Upper lobe of right lung (tissue), 1 donor: ENCODE measurements around the gene SOWAHA. TPM values are rescaled to one million over a fixed set of nuclear protein-coding genes. Genes with fewer than 3 reads are reported as not detected.
A peak's percentile ranks its signal among the peaks of the same experiment; 100 is the strongest.

ENCODE experiments used
- ATAC-seq: fragments of 200-7000 bp; cut with Tn5 transposase; one replicate; pipeline ENCODE4 v1.9.1; 2020; ENCODE audit warnings: mild to moderate bottlenecking, moderate library complexity
- DNase-seq: peaks from one replicate; pipeline ENCODE4 v3.0.0-alpha.2; 2020
- H3K27ac ChIP-seq: fragments of 200-600 bp; one replicate; pipeline ENCODE4 v1.8.0; 2022
- H3K27me3 ChIP-seq: fragments of 200-600 bp; one replicate; pipeline ENCODE4 v1.8.0; 2022; ENCODE audit warnings: mild to moderate bottlenecking
- H3K36me3 ChIP-seq: fragments of 200-600 bp; one replicate; pipeline ENCODE4 v1.8.0; 2022
- H3K4me1 ChIP-seq: fragments of 200-600 bp; one replicate; pipeline ENCODE4 v1.8.0; 2022
- H3K4me3 ChIP-seq: fragments of 200-600 bp; one replicate; pipeline ENCODE4 v1.8.0; 2022; ENCODE audit warnings: mild to moderate bottlenecking
- H3K9me3 ChIP-seq: fragments of 200-600 bp; one replicate; pipeline ENCODE4 v1.8.0; 2022
- intact Hi-C: fragments of 100-400 bp; cut with DNase I; formaldehyde crosslinking; loops from one replicate; pipeline ENCODE4 v1.11.0; 2022
- total RNA-seq: library from RNA; stranded (reverse); fragmentation: NEBNext Ultra II Directional; extraction: Animal tissue kit (Norgen Biotek cat#: 25700); gene quantifications from one replicate; pipeline ENCODE4 v1.2.1, GENCODE V29; 2021
- TF ChIP-seq, protein P1 (sequence below): fragments of 200-600 bp; IDR thresholded peaks from one replicate; pipeline ENCODE4 v1.8.0; 2022; ENCODE audit warnings: antibody characterized with exemption
- donor health status: DM: no; HTN: yes; CAD: no; lungs with severe emphysema.

SOWAHA gene
- total RNA-seq, 1 donor from 2014 or later: not detected

DNA sequence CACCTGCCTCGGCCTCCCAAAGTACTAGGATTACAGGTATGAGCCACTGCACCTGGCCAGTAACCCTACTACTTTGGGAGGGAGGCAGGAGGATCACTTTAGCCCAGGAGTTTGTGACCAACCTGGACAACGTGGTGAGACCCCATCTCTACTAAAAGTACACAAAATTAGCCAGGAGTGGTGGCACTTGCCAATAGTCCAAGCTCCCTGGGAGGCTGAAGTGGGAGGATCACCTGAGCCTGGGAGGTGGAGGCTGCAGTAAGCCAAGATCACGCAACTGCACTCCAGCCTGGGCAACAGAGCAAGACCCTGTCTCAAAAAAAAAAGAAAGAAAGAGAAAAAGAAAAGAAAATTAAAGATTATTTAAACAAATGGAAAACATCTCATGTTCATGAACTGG lies 42.9 kb downstream of the SOWAHA start:
- TF ChIP-seq, protein P1, sequence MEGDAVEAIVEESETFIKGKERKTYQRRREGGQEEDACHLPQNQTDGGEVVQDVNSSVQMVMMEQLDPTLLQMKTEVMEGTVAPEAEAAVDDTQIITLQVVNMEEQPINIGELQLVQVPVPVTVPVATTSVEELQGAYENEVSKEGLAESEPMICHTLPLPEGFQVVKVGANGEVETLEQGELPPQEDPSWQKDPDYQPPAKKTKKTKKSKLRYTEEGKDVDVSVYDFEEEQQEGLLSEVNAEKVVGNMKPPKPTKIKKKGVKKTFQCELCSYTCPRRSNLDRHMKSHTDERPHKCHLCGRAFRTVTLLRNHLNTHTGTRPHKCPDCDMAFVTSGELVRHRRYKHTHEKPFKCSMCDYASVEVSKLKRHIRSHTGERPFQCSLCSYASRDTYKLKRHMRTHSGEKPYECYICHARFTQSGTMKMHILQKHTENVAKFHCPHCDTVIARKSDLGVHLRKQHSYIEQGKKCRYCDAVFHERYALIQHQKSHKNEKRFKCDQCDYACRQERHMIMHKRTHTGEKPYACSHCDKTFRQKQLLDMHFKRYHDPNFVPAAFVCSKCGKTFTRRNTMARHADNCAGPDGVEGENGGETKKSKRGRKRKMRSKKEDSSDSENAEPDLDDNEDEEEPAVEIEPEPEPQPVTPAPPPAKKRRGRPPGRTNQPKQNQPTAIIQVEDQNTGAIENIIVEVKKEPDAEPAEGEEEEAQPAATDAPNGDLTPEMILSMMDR: no peak
- no peak overlapping the region for H3K27ac ChIP-seq
- no peaks in the 10 kb centered on the region for H3K36me3 ChIP-seq
- intact Hi-C loops: no loop called here
- ATAC-seq (no peak), DNase-seq (no peak)
- H3K9me3 ChIP-seq: no peaks in the 10 kb centered on the region
- H3K4me1 ChIP-seq: no peaks in the 10 kb centered on the region
- H3K27me3 ChIP-seq: no peaks in the 10 kb centered on the region
- H3K4me3 ChIP-seq: no peak overlapping the region

DNA sequence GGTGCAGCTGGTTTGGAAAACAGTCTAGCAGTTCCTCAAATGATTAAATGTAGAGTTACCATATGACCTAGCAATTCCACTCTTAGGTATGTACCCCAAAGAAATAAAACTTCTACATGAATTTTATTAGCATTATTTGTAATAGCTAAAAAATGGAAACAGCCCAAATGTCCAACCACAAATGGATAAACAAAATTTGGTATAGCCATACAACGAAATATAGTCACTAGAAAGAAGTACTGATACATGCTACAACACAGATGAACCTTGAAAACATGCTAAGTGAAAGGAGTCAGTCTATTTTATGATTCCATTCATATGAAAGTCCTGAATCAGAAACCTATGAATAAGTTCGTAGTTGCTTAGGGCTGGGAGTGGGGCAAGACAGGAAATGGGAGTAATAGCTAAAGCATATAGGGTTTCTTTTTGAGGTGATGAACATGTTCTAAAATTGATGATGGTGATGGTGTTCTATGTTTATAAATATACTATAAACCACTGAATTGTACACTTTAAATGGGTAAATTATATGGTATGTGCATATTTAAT lies 46.9 kb downstream of the SOWAHA start:
- Histone ChIP-seq H3K27me3 (no peaks in the 10 kb centered on the region), H3K36me3 (no peaks in the 10 kb centered on the region), H3K27ac (no peak overlapping the region), H3K4me3 (no peak overlapping the region), H3K9me3 (no peaks in the 10 kb centered on the region), H3K4me1 (no peaks in the 10 kb centered on the region)
- ATAC-seq (no peak), DNase-seq (no peak)
- TF ChIP-seq, protein P1: no peak
- intact Hi-C loops: no loop called here

DNA sequence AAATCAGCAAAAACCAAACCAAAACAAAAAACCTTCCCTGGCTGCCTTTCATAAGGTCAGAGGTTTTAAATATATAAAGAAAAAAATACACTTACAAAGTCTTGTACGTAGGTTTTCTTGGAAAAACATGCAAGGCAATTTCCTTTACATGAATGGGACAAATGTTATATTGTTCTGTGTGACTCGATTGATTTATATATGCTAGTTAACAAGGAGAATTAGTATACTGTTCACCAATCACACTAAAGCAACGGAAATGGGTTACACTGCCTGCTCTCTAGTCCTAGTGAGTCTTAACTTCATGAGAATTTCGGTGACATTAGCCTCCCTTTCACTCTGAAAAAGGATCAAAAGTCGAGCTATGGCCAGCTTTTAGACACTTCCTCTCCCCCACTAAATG lies 47.6 kb downstream of the SOWAHA start:
- no peaks in the 10 kb centered on the region for H3K4me1 ChIP-seq
- intact Hi-C loops: no loop called here
- H3K36me3 ChIP-seq: no peaks in the 10 kb centered on the region
- no peak overlapping the region for H3K4me3 ChIP-seq
- no peaks in the 10 kb centered on the region for H3K9me3 ChIP-seq
- no peak overlapping the region for H3K27ac ChIP-seq
- TF ChIP-seq, protein P1: no peak
- ATAC-seq (no peak), DNase-seq (no peak)
- H3K27me3 ChIP-seq: no peaks in the 10 kb centered on the region

DNA sequence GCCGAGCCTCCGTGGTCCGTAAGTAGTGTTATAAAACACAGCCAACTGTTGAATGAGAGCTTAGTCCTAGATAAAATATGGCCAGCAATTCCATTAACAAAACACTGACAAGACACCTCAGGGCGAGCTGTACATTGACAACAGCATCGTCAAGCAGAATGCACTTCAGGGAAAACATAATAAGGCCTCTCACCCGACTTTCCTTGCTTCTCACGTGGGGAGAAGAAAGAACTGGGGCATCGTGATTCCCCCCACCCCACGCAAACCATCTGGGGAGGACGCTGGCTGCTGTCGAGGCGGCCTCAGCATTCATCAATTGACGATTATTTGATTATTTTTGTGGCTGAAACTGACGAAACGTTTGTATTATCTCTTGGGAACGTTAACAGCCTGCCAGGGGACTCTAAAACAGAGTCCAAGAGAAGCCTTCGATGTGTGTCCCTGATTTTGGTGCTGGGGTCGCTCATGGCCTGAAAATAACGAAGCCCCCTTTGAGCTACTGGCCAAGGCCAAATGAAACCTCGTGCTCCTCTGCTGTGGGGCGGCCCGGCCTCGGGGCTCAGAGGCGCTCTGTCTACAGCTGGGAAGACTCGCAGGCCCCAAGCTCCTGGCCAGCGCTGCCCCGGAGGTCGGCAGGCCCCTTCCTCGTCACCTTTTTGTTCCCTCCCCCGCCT lies 52.7 kb downstream of the SOWAHA start:
- Histone ChIP-seq H3K4me1 (peaks cover 9% of the 10 kb centered on the region), H3K9me3 (no peaks in the 10 kb centered on the region), H3K27ac (peak overlapping the region; percentile 94), H3K4me3 (peak overlapping the region; percentile 95), H3K36me3 (peaks cover 24% of the 10 kb centered on the region), H3K27me3 (no peaks in the 10 kb centered on the region)
- TF ChIP-seq, protein P1: no peak
- ATAC-seq (no peak), DNase-seq (no peak)
- intact Hi-C loops: no loop called here

Other genes starting within 250 kb of the SOWAHA start
- gene IL13, start 155.1 kb upstream of the SOWAHA start, total RNA-seq: not detected
- not detected for gene IL4, start 139.3 kb upstream of the SOWAHA start, total RNA-seq
- 10.5 TPM for gene KIF3A, start 75.8 kb upstream of the SOWAHA start, total RNA-seq
- 0.55 TPM for gene CCNI2, start 65.9 kb upstream of the SOWAHA start, total RNA-seq
- 42.6 TPM for gene SEPTIN8, start 36.1 kb upstream of the SOWAHA start, total RNA-seq
- gene SHROOM1, start 17.3 kb downstream of the SOWAHA start, total RNA-seq: 24.2 TPM
- 0.46 TPM for gene GDF9, start 53.2 kb downstream of the SOWAHA start, total RNA-seq
- gene UQCRQ, start 53.3 kb downstream of the SOWAHA start, total RNA-seq: 256 TPM
- gene LEAP2, start 60.4 kb downstream of the SOWAHA start, total RNA-seq: 0.69 TPM
- gene AFF4, start 150.3 kb downstream of the SOWAHA start, total RNA-seq: 76.9 TPM
- 17.0 TPM for gene ZCCHC10, start 213.2 kb downstream of the SOWAHA start, total RNA-seq
- gene HSPA4, start 238.7 kb downstream of the SOWAHA start, total RNA-seq: 64.1 TPM